Spinal cord (tissue), 10 donors: ENCODE measurements around the gene NTM. TPM values are rescaled to one million over a fixed set of nuclear protein-coding genes. Genes with fewer than 3 reads are reported as not detected.

Experiments used
- DNase-seq, 6 donors: peaks; one replicate each; pipeline versions ENCODE4 v3.0.0 to v3.0.0-alpha.2; 2013 to 2015; ENCODE audit warnings: low spot score in 6 of 6, low read depth in 4 of 6
- H3K27ac ChIP-seq: one replicate; pipeline ENCODE4 v1.5.1; 2013; ENCODE audit warnings: low read depth, low read length, control low read depth
- H3K27me3 ChIP-seq: one replicate; pipeline ENCODE4 v1.6.1; 2013; ENCODE audit warnings: low read length; ENCODE audit not compliant: control insufficient read depth, insufficient read depth
- H3K36me3 ChIP-seq: one replicate; pipeline ENCODE4 v1.6.1; 2013; ENCODE audit warnings: low read length; ENCODE audit not compliant: control insufficient read depth, insufficient read depth
- H3K4me1 ChIP-seq: one replicate; pipeline ENCODE4 v1.6.1; 2013; ENCODE audit warnings: low read length; ENCODE audit not compliant: control insufficient read depth, insufficient read depth
- H3K4me3 ChIP-seq: one replicate; pipeline ENCODE4 v1.5.1; 2013; ENCODE audit warnings: low read depth, low read length, control low read depth
- H3K9me3 ChIP-seq: one replicate; pipeline ENCODE4 v1.6.1; 2013; ENCODE audit warnings: low read length; ENCODE audit not compliant: control insufficient read depth, insufficient read depth
- WGBS: methylation state at CpG from one replicate; pipeline ENCODE4 v1.1.5; 2013; ENCODE audit warnings: missing lambda C conversion rate; ENCODE audit not compliant: insufficient coverage; 5-methylcytosine and 5-hydroxymethylcytosine counted together
- polyA plus RNA-seq, 2 donors: library from polyadenylated mRNA; unstranded; fragments of 120-200 nt; gene quantifications; one replicate each; pipeline ENCODE4 v1.2.1, GENCODE V29; 2013; ENCODE audit not compliant: insufficient read length in 2 of 2
- total RNA-seq, 2 donors: library from RNA; depleted of rRNA in 1 of 2; stranded (reverse); fragments of 120-200 nt in 1 of 2; fragments of >200 nt in 1 of 2; gene quantifications; one replicate each; pipeline versions ENCODE4 v1.2.3 to v1.2.4, GENCODE V29; 2013 to 2014
- donor health status: healthy.

NTM gene
- total and polyA plus RNA-seq, 4 donors = 69.3 to 181 (median 155) TPM

- WGBS = 84% methylated on average over 2 of the region's 5 CpGs
- no peak overlapping the region for H3K27ac ChIP-seq
- DNase-seq = no peak
- no peaks in the 10 kb centered on the region for H3K4me1 ChIP-seq
- H3K36me3 ChIP-seq = no peaks in the 10 kb centered on the region
- H3K27me3 ChIP-seq = no peaks in the 10 kb centered on the region
- no peaks in the 10 kb centered on the region for H3K9me3 ChIP-seq
- no peak overlapping the region for H3K4me3 ChIP-seq
Measured at GRCh38 chr11:131857246-131857645, 486.8 kb downstream of the NTM start.

DNA sequence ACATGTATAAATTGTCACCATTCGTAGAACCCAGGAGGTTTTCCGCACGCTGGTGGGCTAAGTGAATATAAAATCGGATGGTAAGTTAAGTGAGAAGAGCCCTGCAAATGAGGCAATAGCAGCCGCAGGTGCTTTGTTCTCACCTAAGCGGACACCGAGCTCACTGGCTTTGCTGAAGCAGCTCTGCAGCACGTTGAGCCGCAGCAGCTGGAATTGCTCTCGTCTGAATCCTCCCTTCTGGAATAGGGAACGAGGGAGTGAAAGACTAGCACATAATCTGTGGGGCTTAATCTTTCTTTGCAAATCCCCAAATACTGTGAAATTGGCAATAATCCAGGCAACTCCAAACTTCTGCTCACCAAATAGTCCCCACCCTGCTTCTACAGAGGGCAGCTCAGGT lies 488.1 kb downstream of the NTM start:
- Histone ChIP-seq H3K9me3 (no peaks in the 10 kb centered on the region), H3K36me3 (no peaks in the 10 kb centered on the region), H3K4me3 (no peak overlapping the region), H3K4me1 (no peaks in the 10 kb centered on the region), H3K27ac (no peak overlapping the region), H3K27me3 (no peaks in the 10 kb centered on the region)
- peak in 1 of 6 donors; percentile 51 for DNase-seq
- WGBS = 51% methylated on average over 8 of the region's 11 CpGs

- no peaks in the 10 kb centered on the region for H3K4me1 ChIP-seq
- no peak for DNase-seq
- H3K27ac ChIP-seq = no peak overlapping the region
- no peaks in the 10 kb centered on the region for H3K36me3 ChIP-seq
- H3K4me3 ChIP-seq = no peak overlapping the region
- WGBS = 83% methylated on average over 4 of the region's 8 CpGs
- no peaks in the 10 kb centered on the region for H3K9me3 ChIP-seq
- H3K27me3 ChIP-seq = no peaks in the 10 kb centered on the region
Measured at GRCh38 chr11:131859538-131860210, 489.3 kb downstream of the NTM start.

DNA sequence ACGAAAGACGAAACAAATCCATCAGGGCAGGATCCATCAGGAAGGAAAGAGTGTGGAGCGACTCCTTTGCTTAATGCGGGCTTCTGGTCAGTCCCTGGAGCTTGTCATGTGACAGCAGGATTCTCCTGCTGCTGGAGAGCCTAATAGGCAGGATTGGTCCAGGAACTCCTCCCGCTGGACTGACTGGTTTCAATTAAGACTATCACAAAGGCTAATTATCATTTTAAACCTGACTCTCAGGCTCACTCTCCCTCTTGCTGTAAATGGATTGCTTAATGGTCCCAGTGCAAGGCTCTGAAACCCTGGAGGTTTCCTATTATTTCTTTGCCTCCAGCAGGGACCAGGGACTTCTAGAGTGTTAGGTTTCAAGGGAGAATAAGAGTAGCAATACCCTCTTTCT lies 493.8 kb downstream of the NTM start:
- no peak overlapping the region for H3K4me3 ChIP-seq
- no peaks in the 10 kb centered on the region for H3K36me3 ChIP-seq
- H3K9me3 ChIP-seq = no peaks in the 10 kb centered on the region
- no peak overlapping the region for H3K27ac ChIP-seq
- H3K27me3 ChIP-seq = no peaks in the 10 kb centered on the region
- peaks cover 15% of the 10 kb centered on the region for H3K4me1 ChIP-seq
- peak in 1 of 6 donors; percentile 40 for DNase-seq
- WGBS = 69% methylated on average over 4 of the region's 5 CpGs

GRCh38 chr11:131865860-131866259 lies 495.4 kb downstream of the NTM start:
- H3K4me3 ChIP-seq = no peak overlapping the region
- no peaks in the 10 kb centered on the region for H3K36me3 ChIP-seq
- no peak for DNase-seq
- H3K27ac ChIP-seq = no peak overlapping the region
- H3K27me3 ChIP-seq = no peaks in the 10 kb centered on the region
- H3K9me3 ChIP-seq = no peaks in the 10 kb centered on the region
- 92% methylated on average over 3 of the region's 3 CpGs for WGBS
- peaks cover 15% of the 10 kb centered on the region for H3K4me1 ChIP-seq

- H3K27ac ChIP-seq = no peak overlapping the region
- 70% methylated on average over 15 of the region's 17 CpGs for WGBS
- peak in 1 of 6 donors; percentile 68 for DNase-seq
Measured at GRCh38 chr11:131866535-131867400, 496.4 kb downstream of the NTM start.

GRCh38 chr11:131867457-131868257 lies 497.2 kb downstream of the NTM start:
- Histone ChIP-seq H3K4me3 (no peak overlapping the region), H3K36me3 (no peaks in the 10 kb centered on the region), H3K4me1 (peaks cover 15% of the 10 kb centered on the region), H3K27me3 (no peaks in the 10 kb centered on the region), H3K9me3 (no peaks in the 10 kb centered on the region), H3K27ac (no peak overlapping the region)
- 70% methylated on average over 5 of the region's 10 CpGs for WGBS
- DNase-seq = peak in 5 of 6 donors; percentile 49 to 95 (median 71)

More at GRCh38 chr11:131866535-131867400, 496.4 kb downstream of the NTM start:
- Histone ChIP-seq H3K9me3 (no peaks in the 10 kb centered on the region), H3K36me3 (no peaks in the 10 kb centered on the region), H3K4me3 (no peak overlapping the region), H3K27me3 (no peaks in the 10 kb centered on the region), H3K4me1 (peaks cover 15% of the 10 kb centered on the region)

GRCh38 chr11:131868629-131869507 lies 498.5 kb downstream of the NTM start:
- Histone ChIP-seq H3K4me3 (no peak overlapping the region), H3K27ac (no peak overlapping the region), H3K27me3 (no peaks in the 10 kb centered on the region), H3K36me3 (no peaks in the 10 kb centered on the region), H3K9me3 (no peaks in the 10 kb centered on the region), H3K4me1 (peaks cover 15% of the 10 kb centered on the region)
- DNase-seq = no peak
- WGBS = 90% methylated on average over 5 of the region's 18 CpGs

DNA sequence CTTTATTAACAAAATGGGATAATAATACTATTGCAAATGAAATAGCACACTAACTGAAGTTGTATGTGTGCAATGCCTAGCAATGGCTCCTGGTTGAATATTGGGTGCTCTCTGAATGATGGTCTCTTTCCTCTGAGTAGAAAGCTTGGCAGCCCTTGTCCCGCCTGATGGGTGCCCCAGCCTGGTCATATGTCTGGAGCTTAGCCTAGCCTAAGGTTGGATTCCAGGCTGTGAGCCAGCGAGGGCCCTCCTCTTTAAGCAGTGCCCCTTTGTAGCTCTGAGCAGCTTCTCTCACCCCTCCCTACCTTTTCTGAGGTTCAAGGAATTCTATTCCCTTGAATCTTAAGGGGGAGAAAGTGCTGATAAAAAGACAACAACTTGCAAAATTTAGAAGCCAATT lies 499.9 kb downstream of the NTM start:
- Histone ChIP-seq H3K36me3 (no peaks in the 10 kb centered on the region), H3K27ac (no peak overlapping the region), H3K4me1 (peaks cover 15% of the 10 kb centered on the region), H3K9me3 (no peaks in the 10 kb centered on the region), H3K4me3 (no peak overlapping the region), H3K27me3 (no peaks in the 10 kb centered on the region)
- DNase-seq = no peak
- WGBS = 100% methylated on average over 2 of the region's 2 CpGs
